TTC549 (cell line): ENCODE data around the gene GJB2.

Experiments
- FAIRE-seq: peaks from 2 replicates; lab custom pipeline; 2012; peaks lifted over from hg19 to GRCh38; lab: Jason Lieb, UNC

Gene GJB2

GRCh38 chr13:20141238-20142022, 51.3 kb downstream of the GJB2 start:
- FAIRE-seq, result no peak

- FAIRE-seq, result no peak
Measured at GRCh38 chr13:20140487-20140886, 52.3 kb downstream of the GJB2 start.

GRCh38 chr13:20137875-20138274, 54.9 kb downstream of the GJB2 start:
- FAIRE-seq, result no peak
